ENCODE measurements around the gene KCNK10. TPM values are rescaled to one million over a fixed set of nuclear protein-coding genes. Genes with fewer than 3 reads are reported as not detected.

The KCNK10 gene
- total RNA-seq, 2 donors from 2014 or later, result 2.4 to 5.4 TPM

- DNase-seq (peak in 1 of 2 donors; percentile 13), ATAC-seq (peak; percentile 28)
- intact Hi-C loops (cut with DNase I, micrococcal nuclease), result no loop called here
These were observed 592 bp upstream of the KCNK10 start for GRCh38 chr14:88323523-88324199.

DNA sequence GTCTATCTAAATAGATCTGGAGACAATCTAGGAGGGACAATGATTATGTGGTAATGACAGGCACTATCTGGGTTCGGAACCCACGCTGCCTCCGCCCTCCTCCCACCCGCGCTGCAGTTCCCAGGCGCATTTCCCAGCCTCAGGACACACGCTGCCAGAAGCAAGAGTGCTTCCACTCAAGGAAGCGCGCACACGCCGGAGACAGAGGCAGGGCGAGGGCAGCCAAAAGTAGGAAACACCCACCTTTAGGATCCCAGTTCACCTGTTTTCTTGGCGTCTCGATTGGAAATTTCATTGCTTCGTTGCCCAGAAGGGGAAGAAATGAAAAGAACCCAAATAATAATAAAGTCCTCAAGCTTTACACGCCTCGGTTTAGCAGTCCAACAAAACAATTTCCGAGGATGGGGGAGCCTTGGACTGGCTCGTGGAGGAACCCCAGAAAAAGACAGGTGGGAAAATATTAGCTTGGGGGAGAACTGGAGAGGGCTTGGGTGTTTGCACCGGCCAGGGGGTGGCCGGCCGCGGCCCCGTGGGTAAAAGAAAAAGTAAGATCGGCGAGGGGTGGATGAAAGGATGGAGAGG is 474 bp downstream of the KCNK10 start:
- DNase-seq, result no peak
- no peak for ATAC-seq
- intact Hi-C loops (cut with DNase I, micrococcal nuclease), result no loop called here

DNA sequence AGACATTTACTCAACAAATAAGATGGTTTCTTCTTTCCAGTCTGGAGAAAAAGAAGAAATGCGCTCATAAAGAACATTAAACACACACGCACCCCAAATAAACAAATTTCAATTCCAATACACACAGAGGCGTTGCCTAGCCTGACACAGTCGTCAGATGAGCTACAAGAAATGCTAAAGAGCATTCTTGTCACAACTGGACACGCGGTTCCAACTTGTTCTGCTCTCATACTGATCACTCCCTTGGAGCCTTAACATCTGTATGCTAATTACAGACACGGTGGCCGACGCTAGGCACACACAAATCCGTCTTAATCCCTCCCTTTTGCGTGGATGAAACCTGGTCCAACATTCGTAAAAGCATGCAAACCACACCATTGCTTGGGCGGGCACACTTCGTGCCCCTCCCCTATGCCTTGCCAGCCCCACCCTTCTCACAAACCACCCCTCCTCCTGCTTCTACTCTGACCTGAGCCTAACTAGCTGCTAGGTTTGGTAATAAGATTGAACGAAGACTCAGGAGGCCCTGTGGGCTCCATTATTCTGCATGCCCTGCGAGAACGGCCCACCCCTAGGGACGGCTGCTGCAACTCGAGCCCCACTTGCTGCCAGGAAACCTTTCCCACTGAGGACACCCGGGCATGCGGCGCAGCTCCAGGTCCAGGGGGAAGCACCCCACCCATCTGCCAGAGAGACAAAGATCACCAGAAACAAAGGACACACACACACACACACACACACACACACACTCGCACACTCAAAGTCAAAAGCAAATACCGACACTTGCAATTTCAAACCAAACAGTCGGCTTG is 1.2 kb downstream of the KCNK10 start:
- DNase-seq, result no peak
- intact Hi-C loops (cut with DNase I, micrococcal nuclease), result no loop called here
- ATAC-seq, result peak; percentile 34

DNA sequence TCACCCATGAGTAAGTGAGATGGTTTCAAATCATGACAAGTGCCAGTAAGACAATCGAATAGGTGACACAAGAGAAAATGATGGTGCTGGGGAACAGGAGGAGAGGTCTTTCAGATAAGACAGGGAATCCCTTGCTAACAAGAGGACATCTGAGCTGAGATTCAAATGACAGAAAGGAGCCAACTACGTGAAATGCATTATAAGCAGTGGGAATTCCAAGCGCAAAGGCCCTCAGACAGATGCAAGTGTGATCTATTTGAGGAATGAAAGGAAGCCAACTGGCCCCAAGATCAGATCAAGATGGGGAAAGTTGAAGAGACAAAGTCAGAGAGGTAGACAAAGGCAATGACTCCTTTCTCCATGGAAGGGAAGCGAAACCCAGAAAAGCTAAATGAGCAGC is 4.7 kb downstream of the KCNK10 start:
- intact Hi-C loops (cut with DNase I, micrococcal nuclease), result no loop called here

GRCh38 chr14:88316521-88316920 is 6.5 kb downstream of the KCNK10 start:
- ATAC-seq (no peak), DNase-seq (no peak)
- intact Hi-C loops (cut with DNase I, micrococcal nuclease), result no loop called here

More for the DNA sequence above, 4.7 kb downstream of the KCNK10 start:
- ATAC-seq, result no peak
- DNase-seq, result no peak

- DNase-seq, result no peak
These were observed 10.8 kb downstream of the KCNK10 start for GRCh38 chr14:88312257-88312656.

DNA sequence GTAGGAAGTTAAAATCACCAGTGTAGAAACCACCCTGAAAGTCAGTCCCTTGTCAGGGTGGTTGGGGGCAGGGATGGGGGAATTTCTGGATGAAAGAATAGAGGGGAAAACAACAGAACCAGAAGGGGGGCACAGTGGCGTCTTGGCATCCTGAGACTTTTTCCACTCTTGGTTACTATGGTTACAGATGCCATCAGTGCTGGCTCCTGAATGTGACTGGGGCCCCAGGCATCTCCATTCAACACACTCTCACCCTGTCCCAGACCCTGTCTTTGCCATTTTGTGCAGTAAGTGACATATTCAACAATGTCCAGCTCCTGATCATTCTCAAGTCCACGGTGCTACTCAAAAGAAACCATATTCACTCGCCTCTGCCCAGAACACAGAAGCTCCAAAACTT is 11.3 kb downstream of the KCNK10 start:
- DNase-seq, result no peak
- intact Hi-C loops (cut with DNase I, micrococcal nuclease), result no loop called here
- ATAC-seq, result no peak

More at GRCh38 chr14:88312257-88312656, 10.8 kb downstream of the KCNK10 start:
- intact Hi-C loops (cut with DNase I, micrococcal nuclease), result no loop called here
- no peak for ATAC-seq

- DNase-seq, result no peak
These were observed 12.6 kb downstream of the KCNK10 start for GRCh38 chr14:88310449-88310848.

DNA sequence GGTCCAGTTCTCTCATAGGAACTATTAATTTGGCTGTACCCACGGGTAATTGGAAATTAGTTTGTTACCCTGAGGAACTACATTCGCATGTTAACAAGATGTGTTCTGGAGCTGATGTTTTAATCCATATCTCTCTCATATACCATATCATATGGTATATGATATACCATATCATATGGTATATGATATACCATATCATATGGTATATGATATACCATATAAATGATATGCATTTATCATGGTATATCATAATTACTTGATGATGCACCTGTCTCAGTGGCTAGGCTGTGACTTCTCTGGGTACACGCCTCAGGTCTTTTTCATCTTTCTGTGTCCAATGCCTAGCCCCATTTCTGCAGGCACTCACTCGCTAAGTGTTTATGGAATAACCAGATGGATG is 13.0 kb downstream of the KCNK10 start:
- ATAC-seq (no peak), DNase-seq (no peak)
- intact Hi-C loops (cut with DNase I, micrococcal nuclease), result no loop called here

More at GRCh38 chr14:88310449-88310848, 12.6 kb downstream of the KCNK10 start:
- ATAC-seq, result no peak
- intact Hi-C loops (cut with DNase I, micrococcal nuclease), result no loop called here

GRCh38 chr14:88305528-88306322 is 17.3 kb downstream of the KCNK10 start:
- intact Hi-C loops (cut with DNase I, micrococcal nuclease), result no loop called here
- no peak for DNase-seq
- no peak for ATAC-seq

- ATAC-seq (no peak), DNase-seq (no peak)
- intact Hi-C loops (cut with DNase I, micrococcal nuclease), result no loop called here
These were observed 20.0 kb downstream of the KCNK10 start for GRCh38 chr14:88303041-88303440.

DNA sequence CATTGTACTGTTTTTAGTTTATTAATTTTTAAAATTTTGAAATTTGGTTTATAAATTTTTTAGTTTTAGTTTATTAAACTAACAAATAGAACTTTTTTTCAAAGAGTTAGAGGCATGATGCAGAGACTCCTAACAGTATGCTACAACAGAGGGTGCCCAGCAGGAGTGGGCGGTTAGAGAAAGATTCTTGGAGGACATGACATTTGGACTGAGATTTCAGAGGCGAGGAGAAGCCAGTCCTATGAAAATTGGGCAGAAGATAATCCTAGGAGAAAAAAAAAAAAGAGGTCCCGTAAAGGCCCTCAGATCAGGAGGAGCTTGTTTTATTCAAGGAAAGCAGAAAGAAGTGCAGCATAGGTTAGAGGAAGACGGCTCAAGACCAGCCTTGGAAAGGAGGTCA is 21.7 kb downstream of the KCNK10 start:
- DNase-seq (no peak), ATAC-seq (no peak)
- intact Hi-C loops (cut with DNase I, micrococcal nuclease), result no loop called here

- intact Hi-C loops (cut with DNase I, micrococcal nuclease), result no loop called here
- DNase-seq, result no peak
- ATAC-seq, result no peak
These were observed 22.3 kb downstream of the KCNK10 start for GRCh38 chr14:88300817-88301216.

- ATAC-seq, result no peak
- no peak for DNase-seq
- intact Hi-C loops (cut with DNase I, micrococcal nuclease), result no loop called here
These were observed 23.1 kb downstream of the KCNK10 start for GRCh38 chr14:88299865-88300530.

DNA sequence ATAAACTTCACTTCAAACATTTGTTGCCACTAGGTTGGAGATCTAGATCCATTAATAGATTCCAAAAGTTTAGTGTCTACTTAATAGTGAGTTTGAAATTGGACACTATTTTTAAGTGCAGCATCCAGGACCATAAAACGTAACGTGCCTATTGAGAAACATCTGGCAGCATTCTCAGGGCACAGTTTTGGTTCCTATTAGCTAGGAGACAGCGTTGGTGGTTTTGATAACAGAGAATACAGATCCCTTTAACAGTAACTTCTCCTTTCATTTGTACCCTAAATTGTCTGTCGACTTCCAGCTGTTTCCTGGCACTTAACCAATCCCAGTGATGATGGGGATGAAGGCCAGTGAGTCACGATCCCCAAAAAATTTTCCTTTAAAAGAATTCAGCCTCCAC is 25.8 kb downstream of the KCNK10 start:
- intact Hi-C loops (cut with DNase I, micrococcal nuclease), result no loop called here
- DNase-seq, result no peak
- no peak for ATAC-seq

GRCh38 chr14:88296351-88296750 is 26.7 kb downstream of the KCNK10 start:
- DNase-seq (no peak), ATAC-seq (no peak)
- intact Hi-C loops (cut with DNase I, micrococcal nuclease), result no loop called here

GRCh38 chr14:88289996-88290395 is 33.1 kb downstream of the KCNK10 start:
- no peak for DNase-seq
- intact Hi-C loops (cut with DNase I, micrococcal nuclease), result no loop called here
- ATAC-seq, result no peak

- ATAC-seq (no peak), DNase-seq (no peak)
- intact Hi-C loops (cut with DNase I, micrococcal nuclease), result no loop called here
These were observed 33.8 kb downstream of the KCNK10 start for GRCh38 chr14:88289234-88289633.

DNA sequence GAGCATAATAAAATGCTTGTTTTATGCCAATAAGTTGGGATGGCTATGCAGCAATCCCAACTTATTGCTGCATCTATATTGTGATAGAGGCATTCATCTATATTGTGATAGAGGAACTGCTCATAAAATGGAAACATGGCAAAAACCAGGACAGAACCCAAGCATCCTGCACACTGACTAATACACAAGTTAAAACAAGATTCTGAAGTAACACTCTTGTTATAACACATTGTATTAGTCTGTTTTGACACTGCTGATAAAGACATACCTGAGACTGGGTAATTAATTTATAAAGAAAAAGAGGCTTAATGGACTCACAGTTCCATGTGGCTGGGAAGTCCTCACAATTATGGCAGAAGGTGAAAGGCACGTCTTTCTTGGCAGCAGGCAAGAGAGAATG is 36.8 kb downstream of the KCNK10 start:
- ATAC-seq, result no peak
- intact Hi-C loops (cut with DNase I, micrococcal nuclease), result no loop called here

More for the DNA sequence above, 36.8 kb downstream of the KCNK10 start:
- DNase-seq, result no peak
